GM12801 (cell line): ENCODE measurements around the gene GPRC5A.

Experiments used
- CTCF ChIP-seq: IDR thresholded peaks from one replicate; pipeline ENCODE4 v1.5.1; 2011; ENCODE audit warnings: control low read depth; ENCODE audit not compliant: insufficient read length; ENCODE audit errors: extremely low read depth

GPRC5A gene

DNA sequence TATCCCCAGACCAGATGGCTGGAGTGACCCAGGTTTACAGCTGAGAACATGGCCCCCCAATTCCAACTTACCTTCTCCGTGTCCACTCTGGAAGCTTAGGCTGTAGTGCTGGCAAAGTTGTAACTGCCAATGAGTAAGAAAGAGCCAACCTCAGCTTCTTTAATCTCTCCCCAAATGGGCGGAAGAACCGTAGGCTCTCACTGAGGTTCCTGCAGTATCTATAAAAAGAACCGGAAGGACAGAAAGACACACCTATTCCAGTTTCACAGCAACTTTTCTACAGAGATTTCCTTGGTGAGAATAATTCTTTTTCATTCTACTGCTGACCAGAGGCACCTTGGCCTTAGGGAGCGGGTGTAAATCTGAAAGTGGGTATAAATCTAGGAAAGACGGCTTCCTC, 60.7 kb downstream of the GPRC5A start, which contains the start of gene GPRC5D:
TSS of gene GPRC5D (minus strand) at position 135 of the 400 bp plus-strand sequence. CDS start 1,786 bp downstream, outside the sequence.
- no peak for TF ChIP-seq CTCF

DNA sequence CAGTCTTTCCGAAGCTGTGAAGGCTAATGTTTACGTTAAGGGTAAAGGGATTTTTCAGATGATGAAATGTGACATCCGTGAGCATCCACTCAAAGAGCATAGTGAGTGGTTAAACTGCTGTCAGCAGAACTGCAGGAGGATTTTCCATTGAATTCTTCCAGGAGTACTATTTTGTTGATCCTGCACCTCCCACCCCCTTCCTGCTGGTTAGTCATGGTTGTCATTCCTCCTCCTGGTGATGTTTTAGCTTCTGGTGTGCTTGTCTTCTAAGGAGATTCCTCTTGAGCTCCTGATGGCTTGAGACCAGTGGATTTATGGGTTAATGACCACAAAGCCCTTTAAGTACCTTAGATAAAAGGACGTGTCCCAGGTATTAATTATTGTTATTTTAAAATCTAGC, 63.0 kb downstream of the GPRC5A start:
- TF ChIP-seq CTCF: no peak

GRCh38 chr12:12954878-12955625, 63.7 kb downstream of the GPRC5A start:
- TF ChIP-seq CTCF: no peak

GRCh38 chr12:12958886-12959285, 67.5 kb downstream of the GPRC5A start:
- TF ChIP-seq CTCF: no peak

DNA sequence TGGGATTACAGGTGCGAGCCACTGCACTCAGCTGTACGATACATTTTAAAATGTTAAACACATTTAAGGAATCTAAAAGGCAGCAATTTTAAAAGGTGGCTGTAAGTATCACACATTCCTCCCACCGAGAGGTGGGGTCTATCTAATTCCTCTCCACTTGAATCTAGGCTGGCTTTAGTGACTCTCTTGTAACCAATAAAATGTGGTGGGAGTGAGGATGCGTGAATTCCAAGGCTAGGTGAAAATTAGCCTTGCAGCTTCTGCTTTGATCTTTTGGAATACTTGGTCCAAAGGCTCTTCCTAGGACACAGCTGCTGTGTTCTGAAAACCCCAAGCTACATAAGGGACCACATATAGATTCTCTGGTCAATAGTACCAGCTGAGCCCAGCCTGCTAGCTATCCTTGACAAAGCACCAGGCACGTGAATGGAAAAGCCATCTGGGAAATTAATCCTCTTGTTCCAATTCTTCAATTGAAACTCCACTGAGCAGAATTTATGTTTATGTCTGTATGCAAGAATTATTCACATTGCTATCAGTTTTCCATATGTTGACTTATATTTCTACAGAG, 69.4 kb downstream of the GPRC5A start:
- no peak for TF ChIP-seq CTCF

DNA sequence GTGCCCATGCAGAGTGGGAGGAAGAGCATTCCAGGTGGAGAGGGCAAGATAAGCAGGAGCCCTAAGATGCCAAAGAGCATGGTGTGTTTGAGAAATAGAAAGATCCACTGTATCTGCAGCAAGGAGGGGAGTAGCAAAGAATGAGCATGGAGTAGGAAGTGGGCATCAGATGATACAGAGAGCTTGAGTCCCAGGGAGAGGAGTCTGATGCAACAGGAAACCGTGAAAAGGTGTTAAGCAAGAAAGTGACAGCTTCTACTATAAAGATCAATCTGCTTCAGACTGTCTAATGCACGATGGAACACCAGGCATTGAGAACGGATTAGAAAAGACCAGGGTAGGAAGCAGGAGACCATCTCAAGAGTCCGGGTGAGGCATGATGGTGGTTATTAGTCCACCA, 72.9 kb downstream of the GPRC5A start:
- TF ChIP-seq CTCF: no peak

DNA sequence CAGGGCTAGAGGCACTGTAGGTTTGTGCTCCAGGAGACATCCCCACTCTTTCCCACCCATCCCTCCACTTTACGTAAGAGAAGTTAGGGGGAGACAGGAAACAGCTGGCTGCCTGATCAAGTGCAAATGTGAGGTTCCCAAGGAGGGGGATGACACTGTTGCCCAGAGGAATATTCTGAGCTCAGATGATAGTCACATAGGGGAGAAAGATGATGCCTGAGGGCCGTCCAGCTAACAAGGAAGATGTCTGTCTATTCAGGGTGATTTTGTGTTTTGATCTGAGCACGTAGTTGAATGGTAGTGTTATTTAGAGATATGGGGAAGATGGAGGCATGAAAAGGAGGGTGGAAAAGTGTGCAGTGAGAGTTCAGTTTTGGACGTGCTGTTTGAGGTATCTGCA, 74.5 kb downstream of the GPRC5A start:
- no peak for TF ChIP-seq CTCF
